ENCODE results near the gene ADGRG3.

ADGRG3 gene

GRCh38 chr16:57656342-57656955, 11.7 kb upstream of the ADGRG3 start:
- no peak for DNase-seq (ENCODE audit: low spot score)
- no peak for TF ChIP-seq CTCF (IDR thresholded peaks at IDR 0.05; ENCODE audit: extremely low read depth, missing control alignments)

DNA sequence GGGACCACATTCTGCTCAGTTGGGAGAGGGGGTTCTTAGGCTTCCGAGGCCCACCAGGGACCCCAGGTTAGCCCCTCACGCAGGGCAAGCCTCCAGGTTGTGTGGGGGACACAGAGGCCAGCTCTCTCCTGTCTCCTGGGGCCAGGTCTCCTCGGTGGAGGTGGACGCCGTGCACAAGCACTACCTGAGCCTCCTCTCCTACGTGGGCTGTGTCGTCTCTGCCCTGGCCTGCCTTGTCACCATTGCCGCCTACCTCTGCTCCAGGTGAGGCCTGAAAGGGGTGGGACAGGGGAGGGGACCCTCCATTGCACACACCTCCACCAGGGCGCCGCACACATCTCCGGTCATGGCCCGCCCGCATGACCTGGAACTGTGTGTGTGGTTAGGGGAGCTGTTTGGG, 10.9 kb upstream of the ADGRG3 start:
- no peak for TF ChIP-seq CTCF (IDR thresholded peaks at IDR 0.05; ENCODE audit: extremely low read depth, missing control alignments)
- no peak for DNase-seq (ENCODE audit: low spot score)

GRCh38 chr16:57658130-57658877, 9.8 kb upstream of the ADGRG3 start:
- DNase-seq (ENCODE audit: low spot score), result no peak
- TF ChIP-seq CTCF (IDR thresholded peaks at IDR 0.05; ENCODE audit: extremely low read depth, missing control alignments), result no peak

DNA sequence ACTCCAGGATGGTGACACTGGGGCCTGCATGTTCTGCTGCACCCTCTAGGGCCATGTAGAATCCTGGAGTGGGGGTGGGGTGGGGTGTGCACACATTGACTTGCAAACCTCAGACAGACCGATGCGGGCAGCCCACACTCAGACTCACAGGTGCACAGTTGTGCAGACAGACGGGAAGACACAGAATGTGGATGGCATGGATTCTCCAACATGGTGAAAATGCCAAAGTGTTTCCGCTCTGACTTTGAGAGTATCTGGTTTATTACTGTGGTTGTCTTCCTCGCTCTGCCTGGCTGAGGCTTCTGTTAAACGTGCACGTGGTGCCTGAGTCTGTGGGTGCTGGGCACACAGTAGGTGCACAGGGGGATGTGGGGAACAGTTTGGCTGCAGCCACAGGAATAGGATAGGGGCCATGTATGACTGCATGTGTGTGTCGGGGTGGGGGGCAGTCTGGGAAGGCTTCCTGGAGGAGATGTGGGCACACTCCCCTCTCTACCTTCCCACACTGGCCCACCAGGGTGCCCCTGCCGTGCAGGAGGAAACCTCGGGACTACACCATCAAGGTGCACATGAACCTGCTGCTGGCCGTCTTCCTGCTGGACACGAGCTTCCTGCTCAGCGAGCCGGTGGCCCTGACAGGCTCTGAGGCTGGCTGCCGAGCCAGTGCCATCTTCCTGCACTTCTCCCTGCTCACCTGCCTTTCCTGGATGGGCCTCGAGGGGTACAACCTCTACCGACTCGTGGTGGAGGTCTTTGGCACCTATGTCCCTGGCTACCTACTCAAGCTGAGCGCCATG, 9.0 kb upstream of the ADGRG3 start:
- no peak for TF ChIP-seq CTCF (IDR thresholded peaks at IDR 0.05; ENCODE audit: extremely low read depth, missing control alignments)
- no peak for DNase-seq (ENCODE audit: low spot score)

DNA sequence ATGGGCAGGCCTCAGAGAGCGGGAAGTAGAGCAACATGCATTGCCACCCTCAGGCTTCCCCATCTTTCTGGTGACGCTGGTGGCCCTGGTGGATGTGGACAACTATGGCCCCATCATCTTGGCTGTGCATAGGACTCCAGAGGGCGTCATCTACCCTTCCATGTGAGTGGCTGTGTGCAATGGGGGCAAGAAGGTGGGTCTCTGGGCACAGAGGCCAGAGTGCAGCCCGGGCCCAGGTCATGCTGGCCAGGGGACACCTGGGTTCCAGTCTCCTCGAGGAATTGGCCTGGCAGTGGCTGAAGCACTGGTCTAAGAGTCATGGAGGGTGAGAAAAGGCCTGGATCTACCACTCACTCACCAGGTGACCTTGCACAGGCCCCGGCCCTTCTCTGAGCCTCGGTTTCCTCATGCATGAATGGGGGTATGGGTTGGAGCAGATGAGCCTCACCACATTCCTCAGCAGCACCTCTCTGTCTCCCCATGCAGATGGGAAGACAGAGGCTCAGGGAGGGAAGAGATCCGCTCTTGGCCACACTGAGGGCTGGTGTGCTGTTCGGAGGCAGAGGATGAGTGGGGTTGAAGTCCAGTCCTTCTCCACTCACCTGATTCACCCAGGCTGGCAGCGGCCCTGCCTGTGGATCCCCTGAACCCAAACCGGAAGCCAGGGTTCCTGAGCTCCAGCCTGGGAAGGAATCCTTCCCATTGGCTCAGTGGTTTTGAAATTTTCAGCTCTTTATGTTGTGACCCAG, 7.2 kb upstream of the ADGRG3 start:
- no peak for DNase-seq (ENCODE audit: low spot score)
- no peak for TF ChIP-seq CTCF (IDR thresholded peaks at IDR 0.05; ENCODE audit: extremely low read depth, missing control alignments)

DNA sequence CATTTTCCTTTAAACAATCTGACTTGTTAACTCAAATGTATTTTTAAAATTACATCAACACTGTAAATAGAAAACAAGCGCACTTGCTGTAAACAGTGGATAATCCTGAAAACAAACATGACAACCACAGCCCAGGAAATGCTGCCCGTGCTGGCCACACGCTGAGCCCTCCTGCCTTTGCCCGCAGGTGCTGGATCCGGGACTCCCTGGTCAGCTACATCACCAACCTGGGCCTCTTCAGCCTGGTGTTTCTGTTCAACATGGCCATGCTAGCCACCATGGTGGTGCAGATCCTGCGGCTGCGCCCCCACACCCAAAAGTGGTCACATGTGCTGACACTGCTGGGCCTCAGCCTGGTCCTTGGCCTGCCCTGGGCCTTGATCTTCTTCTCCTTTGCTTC, 6.6 kb upstream of the ADGRG3 start:
- TF ChIP-seq CTCF (IDR thresholded peaks at IDR 0.05; ENCODE audit: extremely low read depth, missing control alignments), result no peak
- DNase-seq (ENCODE audit: low spot score), result no peak
